Naive thymus-derived CD8-positive, alpha-beta T cell (primary cell): ENCODE data around the gene CHD1L. TPM values are rescaled to one million over a fixed set of nuclear protein-coding genes. Genes with fewer than 3 reads are reported as not detected.
"Not testable (repeated sequence)": the region's sequence is repeated elsewhere in the genome, so short reads cannot be mapped to it uniquely, and the experiment has no call there.

Source experiments
- ATAC-seq, 2 donors: fragments of 150-1000 bp; cut with Tn5 transposase in 1 of 2; sonication (Bioruptor Pico), chemical (Tn5 transposase) in 1 of 2; 1 replicate in 1 of 2; 2 replicates in 1 of 2; pipeline ENCODE4 v1.10.0; 2021; ENCODE audit warnings: mild to moderate bottlenecking in 2 of 2, moderate library complexity in 2 of 2
- POLR2A ChIA-PET: fragments of 350-600 bp; sonication (Branson Sonifier 250); formaldehyde crosslinking; loops from one replicate; lab custom pipeline; 2021; ENCODE audit warnings: antibody characterized with exemption; lab: Charles Lee
- DNase-seq, 10 donors: peaks; one replicate each; pipeline versions ENCODE4 v3.0.0 to v3.0.0-alpha.2; 2020 to 2022
- H3K27ac Mint-ChIP-seq, 10 donors: one replicate each; pipeline ENCODE4 v1.8.0; 2020 to 2022; ENCODE audit warnings: mild to moderate bottlenecking in 10 of 10, mixed read lengths in 10 of 10, moderate library complexity in 4 of 10, inconsistent platforms in 1 of 10
- H3K27me3 Mint-ChIP-seq, 5 donors: one replicate each; pipeline ENCODE4 v1.8.0; 2021 to 2022; ENCODE audit warnings: mixed read lengths in 5 of 5
- H3K36me3 Mint-ChIP-seq, 3 donors: one replicate each; pipeline ENCODE4 v1.8.0; 2020 to 2022; ENCODE audit warnings: mixed read lengths in 3 of 3, mild to moderate bottlenecking in 2 of 3, inconsistent platforms in 1 of 3
- H3K4me1 Mint-ChIP-seq, 4 donors: one replicate each; pipeline ENCODE4 v1.8.0; 2021 to 2022; ENCODE audit warnings: mixed read lengths in 4 of 4
- H3K4me3 Mint-ChIP-seq, 10 donors: one replicate each; pipeline ENCODE4 v1.8.0; 2020 to 2022; ENCODE audit warnings: mild to moderate bottlenecking in 10 of 10, mixed read lengths in 10 of 10, moderate library complexity in 6 of 10, inconsistent platforms in 1 of 10
- H3K9me3 Mint-ChIP-seq, 9 donors: one replicate each; pipeline ENCODE4 v1.8.0; 2020 to 2022; ENCODE audit warnings: mixed read lengths in 9 of 9, mild to moderate bottlenecking in 3 of 9, inconsistent platforms in 1 of 9, moderate library complexity in 1 of 9
- polyA plus RNA-seq, 3 donors: library from polyadenylated mRNA; unstranded; fragments of 300-500 nt; fragmentation: Illumina TruSeq; gene quantifications; one replicate each; pipeline ENCODE4 v1.2.3, GENCODE V29; 2021
- total RNA-seq, 8 experiments: library from RNA in 2 of 8; stranded (reverse) in 2 of 8; gene quantifications; one replicate each; pipeline ENCODE4 v1.2.3 and lab custom pipeline; 2021 to 2026

The CHD1L gene
- total and polyA plus RNA-seq, 5 experiments from 2014 or later: 17.6 to 38.5 (median 25.5) TPM

DNA sequence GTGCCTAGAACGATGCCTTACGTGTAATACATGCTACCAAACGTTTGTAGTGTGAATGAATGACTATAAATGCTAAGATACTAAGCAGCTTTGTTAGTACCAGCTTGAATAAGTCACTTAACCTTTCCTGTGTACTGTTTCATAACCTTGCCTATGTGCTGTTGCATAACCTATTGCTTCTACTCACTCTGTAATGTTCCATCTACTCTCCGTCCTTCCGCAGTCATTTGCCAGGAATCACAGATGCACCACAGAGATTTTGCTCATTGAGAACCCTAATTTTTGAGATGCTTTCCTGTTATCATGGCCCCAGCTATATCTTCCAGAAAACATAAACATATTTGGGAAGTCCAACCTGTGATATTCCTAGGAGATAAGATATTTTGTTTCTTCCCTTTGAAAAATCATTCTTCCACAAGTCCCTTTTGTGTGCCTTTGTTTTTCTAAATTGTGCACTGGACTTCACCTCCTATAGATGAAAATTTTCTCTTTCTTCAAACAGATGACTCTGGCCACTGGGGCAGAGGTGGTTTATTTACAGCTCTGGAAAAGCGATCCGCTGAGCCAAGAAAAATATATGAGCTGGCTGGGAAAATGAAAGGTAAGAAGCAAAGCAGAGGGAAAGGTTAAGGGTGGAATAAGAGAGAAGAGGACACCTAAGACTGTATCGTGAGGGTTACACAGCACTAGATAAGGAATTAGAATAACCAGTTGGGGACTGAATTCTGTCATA, 44.8 kb downstream of the CHD1L start:
- Mint-ChIP-seq H3K4me1 (peaks cover 0 to 1% (median 0%) of the 10 kb centered on the region in 4 donors), H3K36me3 (peaks cover 61 to 99% (median 93%) of the 10 kb centered on the region in 3 donors), H3K9me3 (no peaks in the 10 kb centered on the region), H3K27ac (peak overlapping the region in 1 of 10 donors; percentile 31), H3K27me3 (no peaks in the 10 kb centered on the region), H3K4me3 (no peak overlapping the region)
- POLR2A ChIA-PET: no interaction called here
- no peak for DNase-seq
- no peak for ATAC-seq

DNA sequence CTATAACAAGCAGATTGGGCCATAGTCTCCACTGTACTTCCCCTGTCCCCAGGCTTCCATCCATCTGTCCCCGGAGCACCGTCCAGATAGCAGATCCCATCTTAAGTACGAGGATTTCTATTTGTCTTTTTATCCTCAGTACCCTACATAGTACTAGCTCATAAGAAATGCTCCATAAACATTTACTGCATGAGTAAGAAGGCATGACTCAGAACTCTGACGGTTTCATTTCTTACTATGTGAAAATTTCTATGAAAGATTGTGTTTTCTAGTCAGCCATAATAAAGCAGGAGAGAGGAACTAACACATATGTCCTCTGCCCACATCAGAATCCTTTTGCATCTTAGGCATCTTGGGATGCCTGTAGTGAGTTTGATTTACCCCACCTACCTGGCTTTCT, 49.5 kb downstream of the CHD1L start:
- Mint-ChIP-seq H3K4me3 (no peak overlapping the region), H3K9me3 (peaks cover 0 to 10% (median 3%) of the 10 kb centered on the region in 9 donors), H3K36me3 (peaks cover 84 to 99% (median 95%) of the 10 kb centered on the region in 3 donors), H3K27ac (no peak overlapping the region), H3K4me1 (peaks cover 0 to 1% (median 0%) of the 10 kb centered on the region in 4 donors), H3K27me3 (no peaks in the 10 kb centered on the region)
- no peak for DNase-seq
- POLR2A ChIA-PET: no interaction called here
- no peak for ATAC-seq

DNA sequence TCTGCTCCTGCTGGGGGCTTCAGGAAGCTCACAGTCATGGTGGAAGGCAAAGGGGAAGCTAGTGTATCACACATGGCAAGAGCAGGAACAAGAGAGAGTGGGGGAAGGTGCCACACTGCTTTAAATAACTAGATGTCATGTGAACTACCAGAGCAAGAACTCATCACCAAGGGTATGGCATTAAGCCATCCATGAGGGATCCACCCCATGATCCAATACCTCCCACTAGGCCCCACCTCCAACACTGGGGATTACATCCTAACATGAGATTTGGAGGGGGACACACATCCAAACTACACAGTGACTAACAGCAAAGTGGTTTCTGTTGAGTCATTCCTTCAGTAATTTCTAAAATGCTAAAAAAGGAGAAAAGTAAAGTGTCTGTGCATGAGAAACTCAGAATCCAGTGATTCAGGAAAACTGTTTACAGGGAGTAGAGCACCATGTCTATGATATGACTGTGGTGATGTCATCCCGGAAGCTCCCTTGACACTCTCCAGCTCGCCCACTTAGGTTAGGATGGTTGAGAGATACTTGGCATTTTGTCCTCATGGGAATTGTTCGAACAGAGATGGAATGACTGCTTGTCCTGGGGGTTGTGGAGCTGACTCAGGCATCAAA, 50.3 kb downstream of the CHD1L start:
- Mint-ChIP-seq H3K36me3 (peaks cover 85 to 99% (median 96%) of the 10 kb centered on the region in 3 donors), H3K27ac (no peak overlapping the region), H3K9me3 (peaks cover 0 to 16% (median 7%) of the 10 kb centered on the region in 9 donors), H3K4me3 (no peak overlapping the region), H3K4me1 (peaks cover 0 to 1% (median 0%) of the 10 kb centered on the region in 4 donors), H3K27me3 (no peaks in the 10 kb centered on the region)
- POLR2A ChIA-PET: no interaction called here
- DNase-seq (no peak), ATAC-seq (no peak)

DNA sequence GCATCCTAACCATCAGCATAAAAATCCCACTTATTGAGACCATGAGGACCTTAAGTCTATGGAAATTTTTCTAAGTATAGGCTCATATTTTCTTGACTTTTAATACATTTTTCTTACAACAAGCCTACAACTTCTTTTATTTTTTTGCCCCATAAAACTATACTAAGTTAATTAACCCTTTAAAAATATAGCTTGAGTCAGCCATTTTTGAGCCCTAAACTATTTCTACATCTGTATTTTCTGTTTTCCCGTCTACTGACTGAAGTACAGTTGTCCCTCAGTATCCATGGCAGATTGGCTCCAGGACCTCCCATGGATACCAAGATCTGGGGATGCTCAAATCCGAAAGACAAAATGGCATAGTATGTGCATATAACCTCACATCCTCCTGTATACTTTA, 55.0 kb downstream of the CHD1L start:
- no peaks in the 10 kb centered on the region for H3K27me3 Mint-ChIP-seq
- ATAC-seq (no peak), DNase-seq (no peak)
- no peak overlapping the region for H3K4me3 Mint-ChIP-seq
- H3K4me1 Mint-ChIP-seq: no peaks in the 10 kb centered on the region
- H3K36me3 Mint-ChIP-seq: peaks cover 60 to 82% (median 70%) of the 10 kb centered on the region in 3 donors
- POLR2A ChIA-PET: no interaction called here
- peaks cover 15 to 58% (median 38%) of the 10 kb centered on the region in 9 donors for H3K9me3 Mint-ChIP-seq
- H3K27ac Mint-ChIP-seq: no peak overlapping the region

DNA sequence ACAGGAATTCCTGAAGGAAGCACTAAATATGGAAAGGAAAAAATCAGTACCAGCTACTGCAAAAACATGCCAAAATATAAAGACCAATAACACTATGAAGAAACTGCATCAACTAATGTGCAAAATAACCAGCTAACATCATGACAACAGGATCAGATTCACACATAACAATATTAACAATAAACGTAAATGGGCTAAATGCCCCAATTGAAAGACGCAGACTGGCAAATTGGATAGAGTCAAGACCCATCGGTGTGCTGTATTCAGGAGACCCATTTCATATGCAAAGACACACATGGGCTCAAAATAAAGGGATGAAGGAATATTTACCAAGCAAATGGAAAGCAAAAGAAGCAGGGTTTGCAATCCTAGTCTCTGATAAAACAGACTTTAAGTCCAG, 63.3 kb downstream of the CHD1L start:
- ATAC-seq, DNase-seq, H3K27me3 Mint-ChIP-seq, H3K4me1 Mint-ChIP-seq, POLR2A ChIA-PET, H3K27ac Mint-ChIP-seq, H3K4me3 Mint-ChIP-seq: not testable (repeated sequence)
- H3K36me3 Mint-ChIP-seq: peaks cover 2 to 58% (median 16%) of the 10 kb centered on the region in 3 donors
- H3K9me3 Mint-ChIP-seq: peaks cover 23 to 92% (median 81%) of the 10 kb centered on the region in 9 donors

DNA sequence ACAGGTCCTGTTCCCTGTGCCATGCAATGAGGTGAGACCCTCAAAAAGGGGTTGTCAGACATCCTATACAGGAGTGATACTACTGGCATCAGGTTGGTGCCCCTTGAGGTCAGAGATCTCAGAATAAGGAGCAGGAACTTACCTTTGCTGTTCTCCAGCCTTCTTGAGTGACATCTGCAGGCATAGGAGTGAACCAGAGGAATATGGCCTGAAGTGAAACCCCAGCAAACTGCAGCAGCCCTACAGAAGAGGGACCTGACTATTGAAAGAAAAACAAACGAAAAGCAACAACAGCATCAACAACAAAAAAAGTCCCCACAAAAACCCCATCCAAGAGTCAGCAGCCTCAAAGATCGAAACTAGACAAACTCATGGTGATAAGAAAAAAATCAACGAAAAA, 74.5 kb downstream of the CHD1L start:
- H3K9me3 Mint-ChIP-seq: peaks cover 0 to 8% (median 3%) of the 10 kb centered on the region in 9 donors
- ATAC-seq (no peak), DNase-seq (no peak)
- H3K27me3 Mint-ChIP-seq: peaks cover 0 to 20% (median 2%) of the 10 kb centered on the region in 5 donors
- H3K36me3 Mint-ChIP-seq: peaks cover 0 to under 1% (median 0%) of the 10 kb centered on the region in 3 donors
- POLR2A ChIA-PET: no interaction called here
- H3K4me3 Mint-ChIP-seq: no peak overlapping the region
- H3K4me1 Mint-ChIP-seq: no peaks in the 10 kb centered on the region
- no peak overlapping the region for H3K27ac Mint-ChIP-seq

DNA sequence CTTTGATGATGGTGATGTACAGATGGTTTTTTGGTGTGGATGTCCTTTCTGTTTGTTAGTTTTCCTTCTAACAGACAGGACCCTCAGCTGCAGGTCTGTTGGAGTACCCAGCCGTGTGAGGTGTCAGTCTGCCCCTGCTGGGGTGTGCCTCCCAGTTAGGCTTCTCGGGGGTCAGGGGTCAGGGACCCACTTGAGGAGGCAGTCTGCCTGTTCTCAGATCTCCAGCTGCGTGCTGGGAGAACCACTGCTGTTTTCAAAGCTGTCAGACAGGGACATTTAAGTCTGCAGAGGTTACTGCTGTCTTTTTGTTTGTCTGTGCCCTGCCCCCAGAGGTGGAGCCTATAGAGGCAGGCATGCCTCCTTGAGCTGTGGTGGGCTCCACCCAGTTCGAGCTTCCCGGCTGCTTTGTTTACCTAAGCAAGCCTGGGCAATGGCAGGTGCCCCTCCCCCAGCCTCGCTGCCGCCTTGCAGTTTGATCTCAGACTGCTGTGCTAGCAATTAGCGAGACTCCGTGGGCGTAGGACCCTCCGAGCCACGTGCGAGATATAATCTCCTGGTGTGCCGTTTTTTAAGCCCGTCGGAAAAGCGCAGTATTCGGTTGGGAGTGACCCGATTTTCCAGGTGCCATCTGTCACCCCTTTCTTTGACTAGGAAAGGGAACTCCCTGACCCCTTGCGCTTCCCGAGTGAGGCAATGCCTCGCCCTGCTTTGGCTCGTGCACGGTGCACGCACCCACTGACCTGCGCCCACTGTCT, 84.6 kb downstream of the CHD1L start:
- H3K4me1 Mint-ChIP-seq, H3K27ac Mint-ChIP-seq, H3K4me3 Mint-ChIP-seq, H3K36me3 Mint-ChIP-seq, ATAC-seq, DNase-seq, POLR2A ChIA-PET: not testable (repeated sequence)
- peaks cover 0 to 12% (median 2%) of the 10 kb centered on the region in 9 donors for H3K9me3 Mint-ChIP-seq
- peaks cover 11 to 35% (median 22%) of the 10 kb centered on the region in 5 donors for H3K27me3 Mint-ChIP-seq

DNA sequence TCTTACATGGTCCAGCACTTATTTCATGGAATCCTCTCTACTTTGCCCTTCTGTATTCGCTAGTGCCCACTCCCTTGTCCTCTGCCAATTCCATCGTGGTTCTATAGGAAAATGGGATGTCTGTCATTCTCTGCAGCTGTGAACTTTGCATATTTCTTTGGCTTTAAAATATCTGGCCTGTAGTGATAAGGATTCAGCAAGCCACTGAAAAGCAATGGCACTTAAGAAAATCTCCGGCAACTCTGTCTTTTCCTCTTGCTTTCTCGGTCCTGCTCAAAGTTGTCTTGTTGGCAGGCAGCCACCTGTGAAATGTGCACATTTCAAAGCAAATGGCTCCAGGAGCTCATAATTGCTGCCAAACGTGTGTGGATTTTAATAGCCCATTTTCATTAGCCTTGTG, 91.8 kb downstream of the CHD1L start:
- H3K36me3 Mint-ChIP-seq: no peaks in the 10 kb centered on the region
- no peak overlapping the region for H3K27ac Mint-ChIP-seq
- peaks cover 8 to 46% (median 27%) of the 10 kb centered on the region in 5 donors for H3K27me3 Mint-ChIP-seq
- no peak overlapping the region for H3K4me3 Mint-ChIP-seq
- ATAC-seq (no peak), DNase-seq (no peak)
- H3K9me3 Mint-ChIP-seq: peaks cover 0 to 3% (median under 1%) of the 10 kb centered on the region in 9 donors
- POLR2A ChIA-PET: no interaction called here
- H3K4me1 Mint-ChIP-seq: no peaks in the 10 kb centered on the region

DNA sequence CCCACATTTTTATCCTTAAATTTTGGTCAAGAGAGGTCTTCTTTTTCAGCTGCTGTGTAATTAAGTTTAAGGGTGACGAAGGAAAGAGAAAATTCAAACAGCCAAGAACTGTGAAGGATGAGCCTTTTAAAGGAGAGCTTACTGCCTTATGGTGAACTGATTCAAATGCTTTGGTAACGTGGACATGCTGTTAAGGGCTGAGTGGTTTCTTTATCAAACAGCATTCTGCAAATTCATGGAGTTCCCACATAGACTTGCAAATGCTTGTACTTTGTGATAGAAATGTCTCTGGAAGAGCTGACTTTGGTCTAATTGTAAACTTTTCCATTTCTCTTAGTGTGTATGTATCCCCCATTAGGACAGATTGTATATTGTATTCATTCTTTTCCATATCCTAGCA, 93.8 kb downstream of the CHD1L start:
- ATAC-seq (no peak), DNase-seq (no peak)
- H3K4me1 Mint-ChIP-seq: no peaks in the 10 kb centered on the region
- no peaks in the 10 kb centered on the region for H3K36me3 Mint-ChIP-seq
- no peak overlapping the region for H3K27ac Mint-ChIP-seq
- POLR2A ChIA-PET: no interaction called here
- peaks cover 12 to 42% (median 24%) of the 10 kb centered on the region in 5 donors for H3K27me3 Mint-ChIP-seq
- peaks cover 0 to 3% (median 0%) of the 10 kb centered on the region in 9 donors for H3K9me3 Mint-ChIP-seq
- H3K4me3 Mint-ChIP-seq: no peak overlapping the region

DNA sequence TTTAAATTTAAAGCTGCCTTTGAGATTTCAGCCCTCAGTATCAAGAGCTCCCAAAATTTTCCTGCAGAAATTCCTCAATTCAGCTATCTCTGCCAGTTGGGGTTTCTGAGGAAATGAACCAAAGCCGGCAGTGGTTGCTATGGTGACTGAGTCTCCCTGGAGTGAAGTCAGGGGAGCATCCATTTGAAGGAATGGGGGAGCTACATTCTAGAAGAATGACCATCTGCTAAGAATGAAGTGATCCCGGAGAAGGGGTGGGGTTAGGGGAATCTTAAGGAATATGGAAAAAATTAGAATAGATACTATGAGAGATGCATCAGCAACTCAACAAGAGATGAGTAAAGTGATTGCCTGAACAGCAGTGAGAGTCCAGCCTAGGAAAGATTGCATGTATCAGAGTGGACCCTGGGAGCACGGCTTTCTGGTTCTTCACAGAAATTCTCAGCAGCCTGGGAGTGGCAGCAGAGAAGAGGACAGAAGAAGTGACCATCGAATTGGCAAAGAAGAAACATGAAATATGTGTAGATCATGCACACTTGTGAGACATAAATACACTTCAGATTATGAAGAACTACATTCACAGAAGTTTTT, 94.7 kb downstream of the CHD1L start:
- POLR2A ChIA-PET: no interaction called here
- peaks cover 15 to 51% (median 32%) of the 10 kb centered on the region in 5 donors for H3K27me3 Mint-ChIP-seq
- no peak overlapping the region for H3K27ac Mint-ChIP-seq
- H3K4me3 Mint-ChIP-seq: no peak overlapping the region
- no peak for DNase-seq
- H3K9me3 Mint-ChIP-seq: peaks cover 0 to 3% (median 0%) of the 10 kb centered on the region in 9 donors
- peaks cover 0 to 1% (median 0%) of the 10 kb centered on the region in 4 donors for H3K4me1 Mint-ChIP-seq
- no peak for ATAC-seq
- no peaks in the 10 kb centered on the region for H3K36me3 Mint-ChIP-seq

DNA sequence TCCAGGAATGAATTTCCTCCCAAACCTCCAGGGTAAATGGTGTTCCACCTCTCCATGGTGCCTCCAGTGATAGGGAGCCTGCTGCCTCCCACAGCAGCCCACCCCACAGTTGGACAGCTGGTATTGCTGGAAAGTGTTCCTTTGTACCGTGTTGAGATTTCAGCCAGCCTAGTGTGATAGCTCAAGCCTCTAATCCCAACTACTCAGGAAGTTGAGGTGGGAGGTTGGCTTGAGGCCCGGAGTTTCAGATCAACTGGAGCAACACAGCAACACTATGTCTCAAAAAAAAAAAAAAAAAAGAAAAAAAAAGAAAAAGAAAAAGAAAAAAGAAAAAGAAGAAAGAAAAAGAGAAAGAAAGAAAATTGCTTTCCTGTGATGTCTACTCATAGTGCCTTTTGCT, 96.1 kb downstream of the CHD1L start:
- peaks cover 0 to 3% (median 0%) of the 10 kb centered on the region in 9 donors for H3K9me3 Mint-ChIP-seq
- POLR2A ChIA-PET: no interaction called here
- peaks cover 18 to 62% (median 35%) of the 10 kb centered on the region in 5 donors for H3K27me3 Mint-ChIP-seq
- peaks cover 0 to 1% (median 0%) of the 10 kb centered on the region in 4 donors for H3K4me1 Mint-ChIP-seq
- no peaks in the 10 kb centered on the region for H3K36me3 Mint-ChIP-seq
- H3K27ac Mint-ChIP-seq: no peak overlapping the region
- no peak for DNase-seq
- no peak overlapping the region for H3K4me3 Mint-ChIP-seq
- ATAC-seq: no peak

DNA sequence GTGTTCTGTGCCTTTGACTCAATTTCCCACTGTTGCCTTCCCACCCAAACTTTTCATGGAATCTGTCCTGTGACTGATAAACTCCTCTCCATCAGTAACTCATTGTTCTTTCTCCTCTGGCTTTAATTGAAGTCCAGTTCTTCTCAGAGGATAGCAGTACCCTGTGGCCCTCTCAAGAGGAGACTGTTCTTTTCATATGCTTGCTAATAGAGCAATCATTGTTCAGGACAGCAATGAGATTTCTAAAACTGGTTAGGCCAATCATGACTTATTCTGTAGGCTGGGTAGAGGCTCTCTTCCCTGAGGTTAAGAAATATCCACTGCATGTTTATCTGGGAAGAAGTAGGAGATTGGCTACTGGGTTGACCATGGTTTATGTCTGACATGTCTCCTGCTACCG, 98.8 kb downstream of the CHD1L start:
- no peak for DNase-seq
- Mint-ChIP-seq H3K36me3 (peaks cover 0 to 7% (median 0%) of the 10 kb centered on the region in 3 donors), H3K27me3 (peaks cover 36 to 83% (median 55%) of the 10 kb centered on the region in 5 donors), H3K4me3 (no peak overlapping the region), H3K9me3 (peaks cover 0 to 23% (median 7%) of the 10 kb centered on the region in 9 donors), H3K27ac (no peak overlapping the region), H3K4me1 (peaks cover 0 to 1% (median 0%) of the 10 kb centered on the region in 4 donors)
- POLR2A ChIA-PET: no interaction called here
- no peak for ATAC-seq
